ENCODE data around the gene CUL4B.
A peak's percentile ranks its signal among the peaks of the same experiment; 100 is the strongest.

Gene CUL4B

GRCh38 chrX:120566817-120567216 is 6.1 kb upstream of the CUL4B start:
- Histone ChIP-seq H3K4me3 (ENCODE audit: low read length in 2 of 2) (no peak overlapping the region), H3K9ac (ENCODE audit: low read depth in 1 of 2, low read length in 2 of 2) (no peak overlapping the region), H3K36me3 (ENCODE audit: control insufficient read depth in 2 of 2, insufficient read depth in 2 of 2, low read length in 2 of 2) (no peaks in the 10 kb centered on the region), H3K27ac (ENCODE audit: low read depth in 2 of 2, low read length in 2 of 2) (no peak overlapping the region), H3K4me1 (ENCODE audit: control insufficient read depth in 2 of 2, insufficient read depth in 2 of 2, low read length in 2 of 2) (peaks cover 0 to 10% of the 10 kb centered on the region in 2 donors), H3K27me3 (ENCODE audit: control insufficient read depth in 2 of 2, insufficient read depth in 2 of 2, low read length in 2 of 2) (peaks cover 0 to 3% of the 10 kb centered on the region in 2 donors), H3K9me3 (ENCODE audit: control insufficient read depth in 2 of 2, low read length in 2 of 2) (no peaks in the 10 kb centered on the region)

- Histone ChIP-seq H3K27me3 (ENCODE audit: control insufficient read depth in 2 of 2, insufficient read depth in 2 of 2, low read length in 2 of 2) (no peaks in the 10 kb centered on the region), H3K9ac (ENCODE audit: low read depth in 1 of 2, low read length in 2 of 2) (no peak overlapping the region), H3K36me3 (ENCODE audit: control insufficient read depth in 2 of 2, insufficient read depth in 2 of 2, low read length in 2 of 2) (no peaks in the 10 kb centered on the region), H3K9me3 (ENCODE audit: control insufficient read depth in 2 of 2, low read length in 2 of 2) (no peaks in the 10 kb centered on the region), H3K4me1 (ENCODE audit: control insufficient read depth in 2 of 2, insufficient read depth in 2 of 2, low read length in 2 of 2) (peaks cover 0 to 10% of the 10 kb centered on the region in 2 donors), H3K4me3 (ENCODE audit: low read length in 2 of 2) (no peak overlapping the region), H3K27ac (ENCODE audit: low read depth in 2 of 2, low read length in 2 of 2) (no peak overlapping the region)
Measured at GRCh38 chrX:120564925-120565324, 4.2 kb upstream of the CUL4B start.

DNA sequence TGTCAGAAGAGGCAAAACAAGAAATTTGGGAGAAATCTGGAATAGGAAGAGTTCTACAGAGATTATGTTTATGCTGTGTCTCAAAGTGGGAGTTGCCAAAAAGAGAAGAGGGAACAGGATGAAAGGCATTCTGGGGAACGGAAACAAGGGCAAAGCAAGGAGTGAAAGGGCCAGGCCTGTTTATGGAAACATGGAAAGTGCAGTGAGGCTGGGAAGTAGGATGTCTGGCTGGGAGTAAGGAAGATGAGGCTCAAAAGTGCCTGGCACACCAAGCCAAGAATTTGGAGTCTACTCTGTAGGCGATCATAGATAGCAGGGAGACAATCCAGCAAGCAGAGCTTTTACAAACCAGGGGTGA is 1.8 kb upstream of the CUL4B start:
- no peak overlapping the region for H3K4me3 ChIP-seq (ENCODE audit: low read length in 2 of 2)
- H3K4me1 ChIP-seq (ENCODE audit: control insufficient read depth in 2 of 2, insufficient read depth in 2 of 2, low read length in 2 of 2): peaks cover 0 to 5% of the 10 kb centered on the region in 2 donors
- no peaks in the 10 kb centered on the region for H3K36me3 ChIP-seq (ENCODE audit: control insufficient read depth in 2 of 2, insufficient read depth in 2 of 2, low read length in 2 of 2)
- no peak overlapping the region for H3K9ac ChIP-seq (ENCODE audit: low read depth in 1 of 2, low read length in 2 of 2)
- no peaks in the 10 kb centered on the region for H3K27me3 ChIP-seq (ENCODE audit: control insufficient read depth in 2 of 2, insufficient read depth in 2 of 2, low read length in 2 of 2)
- no peaks in the 10 kb centered on the region for H3K9me3 ChIP-seq (ENCODE audit: control insufficient read depth in 2 of 2, low read length in 2 of 2)
- H3K27ac ChIP-seq (ENCODE audit: low read depth in 2 of 2, low read length in 2 of 2): peak overlapping the region; percentile 30 to 97

DNA sequence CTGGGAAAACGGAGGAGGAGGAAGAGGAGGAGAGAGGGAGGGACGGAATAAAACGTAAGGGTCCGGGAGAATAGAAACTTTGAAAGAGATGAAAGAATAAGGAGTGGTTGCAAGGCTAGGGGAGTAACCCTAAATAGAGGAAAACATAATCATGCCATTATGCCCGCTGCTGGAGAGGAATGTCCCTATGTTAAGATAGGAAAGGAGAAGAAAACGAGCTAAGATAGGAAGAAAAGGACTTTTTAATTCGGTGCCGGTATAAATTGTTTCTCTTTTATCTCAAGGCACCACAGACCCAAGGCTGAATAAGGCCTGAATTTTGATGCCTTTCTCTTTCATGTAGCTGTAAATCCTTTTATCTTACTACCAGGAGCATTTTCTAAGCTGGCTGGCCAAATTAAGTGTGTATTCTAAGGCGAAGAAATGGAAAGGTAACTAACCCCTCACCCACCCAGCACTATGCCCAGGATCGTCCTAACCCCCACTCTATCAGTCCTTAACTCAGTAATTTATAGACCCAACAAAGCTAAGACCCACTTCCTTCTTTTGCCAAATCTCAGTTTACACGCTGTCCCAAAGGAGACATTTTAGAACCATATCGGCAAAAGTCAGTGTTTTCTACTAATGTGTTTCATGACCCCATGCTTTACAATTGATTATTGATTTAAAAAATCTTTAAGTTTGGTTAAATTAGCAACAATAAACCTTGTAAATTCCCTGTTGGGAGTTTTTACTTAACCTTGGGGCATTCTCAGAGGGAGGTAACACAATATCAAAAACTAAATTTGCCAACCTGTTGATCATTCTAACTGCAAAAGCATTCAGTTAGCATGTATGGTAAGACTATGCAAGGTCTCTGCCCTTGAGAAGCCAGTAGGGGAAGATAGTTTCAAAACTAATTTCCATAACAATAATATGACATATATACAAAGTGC is 1.1 kb upstream of the CUL4B start:
- Histone ChIP-seq H3K36me3 (ENCODE audit: control insufficient read depth in 2 of 2, insufficient read depth in 2 of 2, low read length in 2 of 2) (no peaks in the 10 kb centered on the region), H3K9ac (ENCODE audit: low read depth in 1 of 2, low read length in 2 of 2) (peak overlapping the region; percentile 66 to 71), H3K27me3 (ENCODE audit: control insufficient read depth in 2 of 2, insufficient read depth in 2 of 2, low read length in 2 of 2) (no peaks in the 10 kb centered on the region), H3K9me3 (ENCODE audit: control insufficient read depth in 2 of 2, low read length in 2 of 2) (no peaks in the 10 kb centered on the region), H3K4me1 (ENCODE audit: control insufficient read depth in 2 of 2, insufficient read depth in 2 of 2, low read length in 2 of 2) (peaks cover 0 to 5% of the 10 kb centered on the region in 2 donors), H3K4me3 (ENCODE audit: low read length in 2 of 2) (peak overlapping the region; percentile 74 to 79), H3K27ac (ENCODE audit: low read depth in 2 of 2, low read length in 2 of 2) (peak overlapping the region; percentile 97 to 99)

GRCh38 chrX:120560405-120560841 is 339 bp downstream of the CUL4B start:
- H3K4me1 ChIP-seq (ENCODE audit: control insufficient read depth in 2 of 2, insufficient read depth in 2 of 2, low read length in 2 of 2): peaks cover 0 to 5% of the 10 kb centered on the region in 2 donors
- H3K9ac ChIP-seq (ENCODE audit: low read depth in 1 of 2, low read length in 2 of 2): peak overlapping the region; percentile 78 to 86
- peak overlapping the region; percentile 89 to 91 for H3K4me3 ChIP-seq (ENCODE audit: low read length in 2 of 2)
- peaks cover 0 to 2% of the 10 kb centered on the region in 2 donors for H3K36me3 ChIP-seq (ENCODE audit: control insufficient read depth in 2 of 2, insufficient read depth in 2 of 2, low read length in 2 of 2)
- H3K27me3 ChIP-seq (ENCODE audit: control insufficient read depth in 2 of 2, insufficient read depth in 2 of 2, low read length in 2 of 2): no peaks in the 10 kb centered on the region
- H3K27ac ChIP-seq (ENCODE audit: low read depth in 2 of 2, low read length in 2 of 2): peak overlapping the region; percentile 97 to 99
- H3K9me3 ChIP-seq (ENCODE audit: control insufficient read depth in 2 of 2, low read length in 2 of 2): no peaks in the 10 kb centered on the region

- H3K36me3 ChIP-seq (ENCODE audit: control insufficient read depth in 2 of 2, insufficient read depth in 2 of 2, low read length in 2 of 2): peaks cover 0 to 2% of the 10 kb centered on the region in 2 donors
- H3K27ac ChIP-seq (ENCODE audit: low read depth in 2 of 2, low read length in 2 of 2): peak overlapping the region; percentile 97 to 99
- H3K9me3 ChIP-seq (ENCODE audit: control insufficient read depth in 2 of 2, low read length in 2 of 2): no peaks in the 10 kb centered on the region
- peak overlapping the region; percentile 89 to 91 for H3K4me3 ChIP-seq (ENCODE audit: low read length in 2 of 2)
- peak overlapping the region; percentile 78 to 86 for H3K9ac ChIP-seq (ENCODE audit: low read depth in 1 of 2, low read length in 2 of 2)
- no peaks in the 10 kb centered on the region for H3K27me3 ChIP-seq (ENCODE audit: control insufficient read depth in 2 of 2, insufficient read depth in 2 of 2, low read length in 2 of 2)
- peaks cover 0 to 5% of the 10 kb centered on the region in 2 donors for H3K4me1 ChIP-seq (ENCODE audit: control insufficient read depth in 2 of 2, insufficient read depth in 2 of 2, low read length in 2 of 2)
Measured at GRCh38 chrX:120559804-120560203, 958 bp downstream of the CUL4B start.

DNA sequence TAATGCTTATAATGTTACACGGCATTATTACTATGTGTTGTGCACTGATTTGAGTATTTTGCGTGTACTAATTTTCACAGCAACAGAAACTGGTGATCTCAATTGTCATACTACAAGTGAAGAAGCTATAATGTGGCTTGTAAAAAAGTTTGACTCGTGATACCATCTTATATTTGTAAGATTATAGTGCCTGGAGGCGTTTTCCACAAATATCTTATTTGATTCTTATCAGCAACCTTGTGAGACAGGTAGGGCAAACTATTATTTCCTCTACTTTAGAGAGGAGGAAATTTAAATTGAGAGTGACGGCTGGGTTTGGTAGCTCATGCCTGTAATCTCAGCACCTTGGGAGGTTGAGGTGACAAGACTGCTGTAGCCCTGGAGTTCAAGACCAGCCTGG is 4.5 kb downstream of the CUL4B start:
- H3K27me3 ChIP-seq (ENCODE audit: control insufficient read depth in 2 of 2, insufficient read depth in 2 of 2, low read length in 2 of 2): no peaks in the 10 kb centered on the region

GRCh38 chrX:120549483-120550452 is 11.0 kb downstream of the CUL4B start:
- H3K36me3 ChIP-seq (ENCODE audit: control insufficient read depth in 2 of 2, insufficient read depth in 2 of 2, low read length in 2 of 2): peaks cover 0 to 6% of the 10 kb centered on the region in 2 donors
- H3K4me1 ChIP-seq (ENCODE audit: control insufficient read depth in 2 of 2, insufficient read depth in 2 of 2, low read length in 2 of 2): no peaks in the 10 kb centered on the region
- no peak overlapping the region for H3K9ac ChIP-seq (ENCODE audit: low read depth in 1 of 2, low read length in 2 of 2)
- H3K9me3 ChIP-seq (ENCODE audit: control insufficient read depth in 2 of 2, low read length in 2 of 2): no peaks in the 10 kb centered on the region
- no peak overlapping the region for H3K27ac ChIP-seq (ENCODE audit: low read depth in 2 of 2, low read length in 2 of 2)
- H3K4me3 ChIP-seq (ENCODE audit: low read length in 2 of 2): no peak overlapping the region
- no peaks in the 10 kb centered on the region for H3K27me3 ChIP-seq (ENCODE audit: control insufficient read depth in 2 of 2, insufficient read depth in 2 of 2, low read length in 2 of 2)

More for the DNA sequence above, 4.5 kb downstream of the CUL4B start:
- H3K9me3 ChIP-seq (ENCODE audit: control insufficient read depth in 2 of 2, low read length in 2 of 2): no peaks in the 10 kb centered on the region
- H3K9ac ChIP-seq (ENCODE audit: low read depth in 1 of 2, low read length in 2 of 2): no peak overlapping the region
- no peak overlapping the region for H3K4me3 ChIP-seq (ENCODE audit: low read length in 2 of 2)
- H3K27ac ChIP-seq (ENCODE audit: low read depth in 2 of 2, low read length in 2 of 2): no peak overlapping the region
- H3K36me3 ChIP-seq (ENCODE audit: control insufficient read depth in 2 of 2, insufficient read depth in 2 of 2, low read length in 2 of 2): peaks cover 0 to 2% of the 10 kb centered on the region in 2 donors
- H3K4me1 ChIP-seq (ENCODE audit: control insufficient read depth in 2 of 2, insufficient read depth in 2 of 2, low read length in 2 of 2): no peaks in the 10 kb centered on the region

GRCh38 chrX:120536061-120536460 is 24.7 kb downstream of the CUL4B start:
- no peaks in the 10 kb centered on the region for H3K4me1 ChIP-seq (ENCODE audit: control insufficient read depth in 2 of 2, insufficient read depth in 2 of 2, low read length in 2 of 2)
- no peak overlapping the region for H3K4me3 ChIP-seq (ENCODE audit: low read length in 2 of 2)
- no peak overlapping the region for H3K27ac ChIP-seq (ENCODE audit: low read depth in 2 of 2, low read length in 2 of 2)
- H3K9ac ChIP-seq (ENCODE audit: low read depth in 1 of 2, low read length in 2 of 2): no peak overlapping the region
- H3K9me3 ChIP-seq (ENCODE audit: control insufficient read depth in 2 of 2, low read length in 2 of 2): no peaks in the 10 kb centered on the region
- no peaks in the 10 kb centered on the region for H3K27me3 ChIP-seq (ENCODE audit: control insufficient read depth in 2 of 2, insufficient read depth in 2 of 2, low read length in 2 of 2)
- peaks cover 12 to 22% of the 10 kb centered on the region in 2 donors for H3K36me3 ChIP-seq (ENCODE audit: control insufficient read depth in 2 of 2, insufficient read depth in 2 of 2, low read length in 2 of 2)
